IMR-90 (cell line): ENCODE results near the gene ZNF467. TPM values are rescaled to one million over a fixed set of nuclear protein-coding genes. Genes with fewer than 3 reads are reported as not detected.

ENCODE experiments used
- ATAC-seq: fragments of 200-7000 bp; cut with Tn5 transposase; 2 replicates; pipeline ENCODE4 v1.9.1; 2020; ENCODE audit warnings: low read depth, mild to moderate bottlenecking, moderate library complexity
- BruUV-seq: library from RNA; stranded (reverse); fragments of 400-500 nt; replicated peaks from 2 replicates; lab custom pipeline; 2021; lab: Mats Ljungman, UMichigan
- CTCF ChIA-PET: fragments of 300-600 bp; formaldehyde crosslinking; extraction: SDS; loops from one replicate; lab custom pipeline; 2021; ENCODE audit warnings: antibody characterized with exemption; lab: Yijun Ruan, JAX
- POLR2A ChIA-PET: fragments of 300-600 bp; sonication (Branson Sonifier 250); formaldehyde crosslinking; loops from one replicate; lab custom pipeline; 2022; ENCODE audit warnings: antibody characterized with exemption; ENCODE audit not compliant: unreplicated experiment; lab: Charles Lee
- DNase-seq: peaks from one replicate; pipeline ENCODE4 v3.0.0; 2013
- H2AFZ ChIP-seq: replicated peaks from 2 replicates; pipeline ENCODE3; 2013; ENCODE audit warnings: low read length, mild to moderate bottlenecking; ENCODE audit not compliant: poor library complexity
- H2AK5ac ChIP-seq: 2 replicates; pipeline ENCODE4 v1.6.1; 2013; ENCODE audit warnings: low read depth, low read length, inconsistent platforms
- H2AK9ac ChIP-seq: replicated peaks from 2 replicates; pipeline ENCODE3; 2013; ENCODE audit warnings: mild to moderate bottlenecking, low read depth, low read length, moderate library complexity; ENCODE audit not compliant: poor library complexity
- H2BK120ac ChIP-seq: 2 replicates; pipeline ENCODE4 v1.6.1; 2013; ENCODE audit warnings: low read depth, low read length, inconsistent platforms
- H2BK15ac ChIP-seq: 3 replicates; pipeline ENCODE4 v1.6.1; 2013; ENCODE audit warnings: low read depth, low read length, inconsistent platforms
- H2BK20ac ChIP-seq: 2 replicates; pipeline ENCODE4 v1.6.1; 2013; ENCODE audit warnings: low read depth, mild to moderate bottlenecking, inconsistent platforms, low read length, moderate library complexity
- H2BK5ac ChIP-seq: 2 replicates; pipeline ENCODE4 v1.6.1; 2013; ENCODE audit warnings: mild to moderate bottlenecking, low read depth, low read length, inconsistent platforms; ENCODE audit not compliant: poor library complexity, severe bottlenecking
- H3K14ac ChIP-seq: replicated peaks from 2 replicates; pipeline ENCODE4 v1.6.1; 2013; ENCODE audit warnings: low read depth, low read length, inconsistent platforms
- H3K18ac ChIP-seq: 2 replicates; pipeline ENCODE4 v1.6.1; 2013; ENCODE audit warnings: low read depth, low read length, control low read depth
- H3K23ac ChIP-seq: 2 replicates; pipeline ENCODE4 v1.6.1; 2013; ENCODE audit warnings: low read depth, low read length, inconsistent platforms
- H3K27ac ChIP-seq: 2 replicates; pipeline ENCODE4 v1.5.1; 2013; ENCODE audit warnings: mild to moderate bottlenecking, control low read depth, low read length; ENCODE audit not compliant: insufficient read depth
- H3K27me3 ChIP-seq: 2 replicates; pipeline ENCODE4 v1.6.1; 2013; ENCODE audit warnings: low read length; ENCODE audit not compliant: control insufficient read depth, insufficient read depth
- H3K36me3 ChIP-seq: 2 replicates; pipeline ENCODE4 v1.6.1; 2013; ENCODE audit warnings: low read length, mixed read lengths; ENCODE audit not compliant: control insufficient read depth, insufficient read depth
- H3K4ac ChIP-seq: 2 replicates; pipeline ENCODE4 v1.6.1; 2013; ENCODE audit warnings: low read depth, low read length, inconsistent platforms
- H3K4me1 ChIP-seq: 2 replicates; pipeline ENCODE4 v1.6.1; 2013; ENCODE audit warnings: low read length, mixed read lengths; ENCODE audit not compliant: control insufficient read depth, insufficient read depth
- H3K4me2 ChIP-seq: 2 replicates; pipeline ENCODE4 v1.6.1; 2013; ENCODE audit warnings: low read depth, mild to moderate bottlenecking, control low read depth, low read length, moderate library complexity
- H3K4me3 ChIP-seq: 2 replicates; pipeline ENCODE4 v1.5.1; 2013; ENCODE audit warnings: low read depth, mild to moderate bottlenecking, control low read depth, low read length, moderate library complexity; ENCODE audit not compliant: insufficient read depth
- H3K56ac ChIP-seq: 2 replicates; pipeline ENCODE4 v1.6.1; 2013; ENCODE audit warnings: low read length, inconsistent platforms; ENCODE audit not compliant: insufficient read depth; ENCODE audit errors: extremely low read depth
- H3K79me1 ChIP-seq, 2 experiments: 2 replicates each; pipeline ENCODE4 v1.6.1; 2013; ENCODE audit warnings: low read length in 2 of 2, inconsistent platforms in 1 of 2, low read depth in 1 of 2
- H3K9ac ChIP-seq: 2 replicates; pipeline ENCODE4 v1.6.1; 2013; ENCODE audit warnings: low read depth, low read length, control low read depth
- H3K9me1 ChIP-seq: 2 replicates; pipeline ENCODE4 v1.6.1; 2013; ENCODE audit warnings: low read length, inconsistent platforms; ENCODE audit not compliant: insufficient read depth
- H3K9me3 ChIP-seq: 2 replicates; pipeline ENCODE4 v1.6.1; 2013; ENCODE audit warnings: low read length; ENCODE audit not compliant: control insufficient read depth, insufficient read depth
- H4K20me1 ChIP-seq: 2 replicates; pipeline ENCODE4 v1.6.1; 2013; ENCODE audit warnings: low read length, inconsistent platforms; ENCODE audit not compliant: insufficient read depth
- H4K5ac ChIP-seq: 2 replicates; pipeline ENCODE4 v1.6.1; 2013; ENCODE audit warnings: mild to moderate bottlenecking, low read depth, low read length, control low read depth
- H4K8ac ChIP-seq, 2 experiments: 2 replicates each; pipeline ENCODE4 v1.6.1; 2013; ENCODE audit warnings: low read depth in 2 of 2, low read length in 2 of 2, control low read depth in 1 of 2, inconsistent platforms in 1 of 2
- H4K91ac ChIP-seq: 2 replicates; pipeline ENCODE4 v1.6.1; 2013; ENCODE audit warnings: low read depth, low read length, inconsistent platforms; ENCODE audit not compliant: insufficient read depth
- MAFK ChIP-seq: IDR thresholded peaks from 2 replicates; pipeline ENCODE4 v1.6.1; 2012; ENCODE audit warnings: low read depth, low read length, improper control_type of control experiment
- MAZ ChIP-seq: IDR thresholded peaks from 2 replicates; pipeline ENCODE4 v1.6.1; 2012; ENCODE audit warnings: low read depth, mild to moderate bottlenecking, low read length, improper control_type of control experiment, moderate library complexity, borderline replicate concordance
- MXI1 ChIP-seq: IDR thresholded peaks from 2 replicates; pipeline ENCODE4 v1.6.1; 2012; ENCODE audit warnings: low read depth, mild to moderate bottlenecking, low read length, moderate library complexity, borderline replicate concordance
- NFE2L2 ChIP-seq: fragments of 150-350 bp; IDR thresholded peaks from 2 replicates; pipeline ENCODE4 v1.6.1; 2016; ENCODE audit warnings: low read depth, mild to moderate bottlenecking, low read length
- WGBS, 2 experiments: methylation state at CpG; one replicate each; pipeline versions ENCODE4 v1.1.5 to v1.1.7; 2013; ENCODE audit warnings: missing lambda C conversion rate in 2 of 2; ENCODE audit not compliant: insufficient read length in 1 of 2; ENCODE audit errors: extremely low coverage in 2 of 2; 5-methylcytosine and 5-hydroxymethylcytosine counted together
- dilution Hi-C: fragments of 300-500 bp; cut with HindIII; formaldehyde crosslinking; loops from one replicate; pipeline ENCODE4 v1.14.3; 2018; ENCODE audit warnings: low sequenced_read_pairs; ENCODE audit not compliant: unreplicated experiment
- in situ Hi-C: fragments of 300-500 bp; cut with MboI; formaldehyde crosslinking; loops from 3 replicates; pipeline ENCODE4 v1.14.3; 2019; ENCODE audit warnings: low sequenced_read_pairs, inconsistent platforms, mixed read lengths
- intact Hi-C: fragments of 100-400 bp; cut with micrococcal nuclease; formaldehyde crosslinking; loops from 2 replicates; pipeline ENCODE4 v1.10.0; 2022
- polyA plus RNA-seq, 3 experiments: library from polyadenylated mRNA; depleted of rRNA; stranded (reverse); fragments of >200 nt; gene quantifications; 2 replicates each; pipeline ENCODE4 v1.2.3, GENCODE V29; 2012; ENCODE audit warnings: low replicate concordance in 1 of 3
- total RNA-seq: library from RNA; depleted of rRNA; stranded (reverse); fragments of >200 nt; gene quantifications from 2 replicates; pipeline ENCODE4 v1.2.3, GENCODE V29; 2012

Gene ZNF467
- total and polyA plus RNA-seq, 2 of the 4 experiments (the other 2 are of a cell fraction), result 0.67 TPM; not detected in 1

DNA sequence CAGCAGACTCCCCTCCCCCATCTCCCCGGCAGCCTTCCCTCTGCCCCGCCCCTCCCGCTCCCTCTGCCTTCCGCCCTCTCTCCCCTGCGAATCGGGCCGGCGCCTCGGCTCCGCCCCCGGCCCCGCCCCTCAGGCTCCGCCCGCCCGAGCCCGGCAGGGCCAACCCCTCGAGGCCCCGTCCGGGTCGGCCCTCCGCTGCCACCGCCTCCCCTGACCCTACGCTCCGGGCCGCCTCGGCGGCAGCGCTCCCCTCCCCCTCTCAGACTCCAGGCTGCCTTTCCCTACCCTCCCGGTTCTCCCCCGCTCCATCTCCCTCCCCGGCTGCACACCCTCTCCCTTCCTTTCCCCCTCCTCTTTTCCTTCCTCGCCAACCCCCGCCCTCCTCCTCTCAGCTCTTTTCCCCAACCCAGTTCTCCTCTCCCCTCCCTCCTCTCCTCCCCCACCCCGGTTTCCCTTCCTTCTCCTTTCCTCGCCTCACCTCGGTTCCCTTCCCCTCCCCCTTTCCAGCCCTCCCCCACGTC is 1.6 kb downstream of the ZNF467 start:
- whole genome bisulfite sequencing, 2 experiments, result 0% methylated on average over 3 of the region's 37 CpGs; no CpG with 5 or more reads in 1 of the 2 experiments
- H3K4me2 ChIP-seq, result peak overlapping the region; percentile 37
- no TSS peak for BruUV-seq

More for the DNA sequence above, 1.6 kb downstream of the ZNF467 start:
- no peak for TF ChIP-seq NFE2L2
- no peak for TF ChIP-seq MAFK
- TF ChIP-seq MAZ, result peak; percentile 66; the same call in 1 of the 2 replicates
- no peak for TF ChIP-seq MXI1
- dilution Hi-C loops, result no loop called here
- Histone ChIP-seq H2AK9ac (no peak overlapping the region), H3K9ac (peak overlapping the region; percentile 77), H3K18ac (no peak overlapping the region; the same call in 1 of the 2 replicates), H2BK15ac (no peak overlapping the region), H3K9me1 (no peaks in the 10 kb centered on the region; the same call in 1 of the 2 replicates), H3K23ac (no peak overlapping the region), H2AFZ (peak overlapping the region; percentile 89), H2BK20ac (no peak overlapping the region), H4K20me1 (peaks cover 4% of the 10 kb centered on the region), H3K79me1 (no peaks in the 10 kb centered on the region), H4K5ac (no peak overlapping the region), H4K91ac (no peak overlapping the region), H3K4me3 (peak overlapping the region; percentile 49), H3K4ac (peak overlapping the region; percentile 28; the same call in 1 of the 2 replicates), H3K56ac (no peak overlapping the region), H2BK5ac (no peak overlapping the region), H3K9me3 (no peaks in the 10 kb centered on the region), H3K14ac (no peak overlapping the region; the same call in 1 of the 2 replicates), H3K27me3 (peaks cover 28% of the 10 kb centered on the region), H2AK5ac (no peak overlapping the region), H4K8ac (peak overlapping the region in 1 of 2 experiments; percentile 92; a peak in 2 of 4 replicates), H2BK120ac (no peak overlapping the region), H3K36me3 (no peaks in the 10 kb centered on the region), H3K4me1 (no peaks in the 10 kb centered on the region; the same call in 1 of the 2 replicates), H3K27ac (peak overlapping the region; percentile 58)
- peak; percentile 70 for DNase-seq
- intact Hi-C loops, result loop anchor here (1.0 to 5.0 kb wide), 2 partner anchors 54 to 67 kb away; partner anchors contain the start of gene ZNF862
- ATAC-seq, result peak; percentile 99
- in situ Hi-C loops, result no loop called here
- ChIA-PET POLR2A (interaction anchor here (0.7 kb wide), 1 partner anchor 19 kb away, joined by 3 read pairs; no protein-coding TSS in a partner anchor), CTCF (no interaction called here)
